ENCODE results near the gene HSPB3.

DNA sequence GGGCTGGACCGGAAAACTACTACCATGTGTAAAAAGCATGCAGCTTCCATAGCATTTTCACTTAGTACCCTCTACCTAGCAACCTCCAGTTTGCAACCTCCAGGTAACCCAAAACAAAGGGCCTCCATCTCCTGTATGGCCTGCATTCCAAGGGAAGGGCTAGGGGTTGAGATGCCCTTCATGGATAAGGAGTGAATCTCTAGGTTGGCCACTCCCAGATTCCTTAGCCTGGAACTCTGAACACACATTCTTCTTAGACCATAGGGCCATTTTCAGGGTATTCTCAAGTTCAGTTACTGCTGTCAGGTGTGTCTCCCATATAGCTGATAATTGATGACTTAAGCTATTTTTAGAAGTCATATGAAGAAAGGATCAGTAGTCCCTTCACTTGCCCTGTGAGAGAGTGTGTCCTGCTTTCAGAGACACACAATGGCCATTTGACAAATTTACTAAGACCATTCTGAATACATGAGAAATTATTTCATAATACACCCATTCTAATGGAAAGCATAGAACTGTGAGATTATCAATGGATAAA lies 22.5 kb downstream of the HSPB3 start:
- TF ChIP-seq EZH2 (IDR thresholded peaks at IDR 0.05; ENCODE audit: low read depth, low read length, severe bottlenecking) (no peak), MAX (IDR thresholded peaks at IDR 0.05) (no peak), BACH1 (IDR thresholded peaks at IDR 0.05; ENCODE audit: low read length) (no peak), SP4 (IDR thresholded peaks at IDR 0.05; ENCODE audit: low read length) (no peak), CHD2 (IDR thresholded peaks at IDR 0.05; ENCODE audit: low read length) (no peak), RNF2 (IDR thresholded peaks at IDR 0.05; ENCODE audit: borderline replicate concordance, low read depth, low read length, missing control alignments, poor library complexity, severe bottlenecking) (no peak), RXRA (IDR thresholded peaks at IDR 0.05; ENCODE audit: insufficient read depth, low read depth, low read length) (no peak), TBP (IDR thresholded peaks at IDR 0.05; ENCODE audit: low read depth, low read length) (no peak), ZNF274 (IDR thresholded peaks at IDR 0.05; ENCODE audit: borderline replicate concordance, extremely low read depth, low read length) (no peak)
- TF ChIP-seq, protein P1, sequence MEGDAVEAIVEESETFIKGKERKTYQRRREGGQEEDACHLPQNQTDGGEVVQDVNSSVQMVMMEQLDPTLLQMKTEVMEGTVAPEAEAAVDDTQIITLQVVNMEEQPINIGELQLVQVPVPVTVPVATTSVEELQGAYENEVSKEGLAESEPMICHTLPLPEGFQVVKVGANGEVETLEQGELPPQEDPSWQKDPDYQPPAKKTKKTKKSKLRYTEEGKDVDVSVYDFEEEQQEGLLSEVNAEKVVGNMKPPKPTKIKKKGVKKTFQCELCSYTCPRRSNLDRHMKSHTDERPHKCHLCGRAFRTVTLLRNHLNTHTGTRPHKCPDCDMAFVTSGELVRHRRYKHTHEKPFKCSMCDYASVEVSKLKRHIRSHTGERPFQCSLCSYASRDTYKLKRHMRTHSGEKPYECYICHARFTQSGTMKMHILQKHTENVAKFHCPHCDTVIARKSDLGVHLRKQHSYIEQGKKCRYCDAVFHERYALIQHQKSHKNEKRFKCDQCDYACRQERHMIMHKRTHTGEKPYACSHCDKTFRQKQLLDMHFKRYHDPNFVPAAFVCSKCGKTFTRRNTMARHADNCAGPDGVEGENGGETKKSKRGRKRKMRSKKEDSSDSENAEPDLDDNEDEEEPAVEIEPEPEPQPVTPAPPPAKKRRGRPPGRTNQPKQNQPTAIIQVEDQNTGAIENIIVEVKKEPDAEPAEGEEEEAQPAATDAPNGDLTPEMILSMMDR (IDR thresholded peaks at IDR 0.05; ENCODE audit: control extremely low read depth in 1 of 3, insufficient read depth in 1 of 3, low read depth in 1 of 3, low read length in 3 of 3) = no peak
- TF ChIP-seq, protein P2, sequence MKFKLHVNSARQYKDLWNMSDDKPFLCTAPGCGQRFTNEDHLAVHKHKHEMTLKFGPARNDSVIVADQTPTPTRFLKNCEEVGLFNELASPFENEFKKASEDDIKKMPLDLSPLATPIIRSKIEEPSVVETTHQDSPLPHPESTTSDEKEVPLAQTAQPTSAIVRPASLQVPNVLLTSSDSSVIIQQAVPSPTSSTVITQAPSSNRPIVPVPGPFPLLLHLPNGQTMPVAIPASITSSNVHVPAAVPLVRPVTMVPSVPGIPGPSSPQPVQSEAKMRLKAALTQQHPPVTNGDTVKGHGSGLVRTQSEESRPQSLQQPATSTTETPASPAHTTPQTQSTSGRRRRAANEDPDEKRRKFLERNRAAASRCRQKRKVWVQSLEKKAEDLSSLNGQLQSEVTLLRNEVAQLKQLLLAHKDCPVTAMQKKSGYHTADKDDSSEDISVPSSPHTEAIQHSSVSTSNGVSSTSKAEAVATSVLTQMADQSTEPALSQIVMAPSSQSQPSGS (IDR thresholded peaks at IDR 0.05; ENCODE audit: low read length) = no peak
- TF ChIP-seq, protein P3, sequence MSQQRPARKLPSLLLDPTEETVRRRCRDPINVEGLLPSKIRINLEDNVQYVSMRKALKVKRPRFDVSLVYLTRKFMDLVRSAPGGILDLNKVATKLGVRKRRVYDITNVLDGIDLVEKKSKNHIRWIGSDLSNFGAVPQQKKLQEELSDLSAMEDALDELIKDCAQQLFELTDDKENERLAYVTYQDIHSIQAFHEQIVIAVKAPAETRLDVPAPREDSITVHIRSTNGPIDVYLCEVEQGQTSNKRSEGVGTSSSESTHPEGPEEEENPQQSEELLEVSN (IDR thresholded peaks at IDR 0.05) = no peak

All from H1 (cell line).